ENCODE data around the gene TCHP.
"Not testable (repeated sequence)": the region's sequence is repeated elsewhere in the genome, so short reads cannot be mapped to it uniquely, and the experiment has no call there.

The TCHP gene

GRCh38 chr12:109880043-109880931 is 19.8 kb upstream of the TCHP start, which contains the start of gene GLTP:
Gene GLTP, minus strand, starts transcription at chr12:109880541. Its CDS starts 167 bp downstream, at chr12:109880374.
- DNase-seq, result peak; percentile 67

- DNase-seq, result no peak
Observed at GRCh38 chr12:109880938-109881337, 19.1 kb upstream of the TCHP start.

GRCh38 chr12:109881752-109882151 is 18.3 kb upstream of the TCHP start:
- DNase-seq, result no peak

- no peak for DNase-seq
Observed at GRCh38 chr12:109883461-109883860, 16.6 kb upstream of the TCHP start.

- no peak for DNase-seq
Observed at GRCh38 chr12:109885616-109886015, 14.5 kb upstream of the TCHP start.

GRCh38 chr12:109888179-109889020 is 11.7 kb upstream of the TCHP start:
- no peak for DNase-seq

- DNase-seq, result no peak
Observed at GRCh38 chr12:109890620-109891170, 9.4 kb upstream of the TCHP start.

- DNase-seq, result not testable (repeated sequence)
Observed at GRCh38 chr12:109891731-109892130, 8.3 kb upstream of the TCHP start.

GRCh38 chr12:109892165-109892715 is 7.8 kb upstream of the TCHP start:
- DNase-seq, result no peak

GRCh38 chr12:109892748-109893147 is 7.3 kb upstream of the TCHP start:
- DNase-seq, result no peak

- DNase-seq, result no peak
Observed at GRCh38 chr12:109893261-109893995, 6.6 kb upstream of the TCHP start.

- no peak for DNase-seq
Observed at GRCh38 chr12:109894939-109895338, 5.1 kb upstream of the TCHP start.

- no peak for DNase-seq
Observed at GRCh38 chr12:109896188-109896587, 3.9 kb upstream of the TCHP start.

GRCh38 chr12:109897029-109897428 is 3.0 kb upstream of the TCHP start:
- no peak for DNase-seq

- DNase-seq, result not testable (repeated sequence)
Observed at GRCh38 chr12:109899345-109899744, 729 bp upstream of the TCHP start.

- DNase-seq, result no peak
Observed at GRCh38 chr12:109900752-109901580, 892 bp downstream of the TCHP start.

GRCh38 chr12:109902891-109903418 is 2.9 kb downstream of the TCHP start:
- DNase-seq, result no peak

GRCh38 chr12:109905301-109905700 is 5.2 kb downstream of the TCHP start:
- DNase-seq, result no peak

- DNase-seq, result no peak
Observed at GRCh38 chr12:109910254-109910968, 10.3 kb downstream of the TCHP start.

GRCh38 chr12:109910969-109911348 is 10.9 kb downstream of the TCHP start:
- no peak for DNase-seq
